K562 (cell line): ENCODE data around the gene PACSIN1. TPM values are rescaled to one million over a fixed set of nuclear protein-coding genes. Genes with fewer than 3 reads are reported as not detected.

Source experiments
- BACH1 ChIP-seq: fragments of 200-800 bp; sonication (Bioruptor generic); IDR thresholded peaks from 2 replicates; pipeline ENCODE4 v1.6.1; 2016; ENCODE audit warnings: missing genetic modification characterization, missing compliant biosample characterization
- CBX1 ChIP-seq: sonication (generic); IDR thresholded peaks from 2 replicates; pipeline ENCODE4 v1.6.1; 2016; ENCODE audit warnings: antibody characterized with exemption, low read depth, mild to moderate bottlenecking
- CREM ChIP-seq: IDR thresholded peaks from 2 replicates; pipeline ENCODE4 v1.6.1; 2014; ENCODE audit warnings: antibody characterized with exemption, low read depth
- ETS2 ChIP-seq: IDR thresholded peaks from 2 replicates; pipeline ENCODE4 v1.6.1; 2016; ENCODE audit warnings: borderline replicate concordance, missing genetic modification characterization, mild to moderate bottlenecking, moderate library complexity, missing compliant biosample characterization; ENCODE audit not compliant: poor library complexity, severe bottlenecking
- GTF2E2 ChIP-seq: fragments of 200-800 bp; sonication (Bioruptor generic); IDR thresholded peaks from 2 replicates; pipeline ENCODE4 v1.6.1; 2016; ENCODE audit warnings: missing genetic modification characterization, missing compliant biosample characterization
- JUND ChIP-seq, 2 experiments: IDR thresholded peaks; 2 replicates in 1 of 2; 3 replicates in 1 of 2; pipeline ENCODE4 v1.6.1; 2011; ENCODE audit warnings: borderline replicate concordance in 2 of 2, low read depth in 2 of 2, low read length in 2 of 2, improper control_type of control experiment in 1 of 2, missing biosample characterization in 1 of 2, missing genetic modification characterization in 1 of 2, missing genetic modification reagents in 1 of 2
- RBM39 ChIP-seq: fragments of 200-400 bp; formaldehyde crosslinking; optimal IDR thresholded peaks from 2 replicates; pipeline ENCODE3; 2018; ENCODE audit warnings: low read depth, low read length
- SOX6 ChIP-seq: fragments of 450-650 bp; IDR thresholded peaks from 2 replicates; pipeline ENCODE4 v1.6.1; 2014; ENCODE audit warnings: mild to moderate bottlenecking
- ZNF316 ChIP-seq: fragments of 450-650 bp; IDR thresholded peaks from 2 replicates; pipeline ENCODE4 v1.6.1; 2016
- ZNF444 ChIP-seq: fragments of 250-450 bp; sonication (Bioruptor Pico); IDR thresholded peaks from 2 replicates; pipeline ENCODE4 v1.4.0; 2020; ENCODE audit warnings: mild to moderate bottlenecking, moderate library complexity
- polyA plus RNA-seq, 8 experiments: library from polyadenylated mRNA; depleted of rRNA in 4 of 8; stranded (reverse) in 5 of 8; unstranded in 3 of 8; fragments of >200 nt; fragmentation: Nextera tagmentation in 2 of 8; fragmentation: Illumina TruSeq in 1 of 8; extraction: Ambion mirVana in 2 of 8; extraction: Trizol in 1 of 8; gene quantifications; 2 replicates each; pipeline versions ENCODE4 v1.2.1 to v1.2.3, GENCODE V29; 2011 to 2014; ENCODE audit warnings: inconsistent platforms in 1 of 8, missing spikeins in 1 of 8
- total RNA-seq, 7 experiments: library from RNA; depleted of rRNA in 6 of 7; stranded (reverse); fragments of >200 nt in 6 of 7; fragmentation: Illumina TruSeq in 2 of 7; extraction: Trizol in 2 of 7; gene quantifications; 2 replicates each; pipeline versions ENCODE4 v1.2.1 to v1.2.3, GENCODE V29; 2011 to 2021; ENCODE audit warnings: low replicate concordance in 1 of 7
- TF ChIP-seq, protein P1 (sequence below): fragments of 450-650 bp; IDR thresholded peaks from 2 replicates; pipeline ENCODE4 v1.6.1; 2018; ENCODE audit warnings: mild to moderate bottlenecking, low read depth; ENCODE audit not compliant: partially characterized antibody
- TF ChIP-seq, protein P2 (sequence below): IDR thresholded peaks from 2 replicates; pipeline ENCODE4 v1.6.1; 2014; ENCODE audit warnings: antibody characterized with exemption
- TF ChIP-seq, protein P3 (sequence below): fragments of 450-650 bp; IDR thresholded peaks from one replicate; pipeline ENCODE4 v1.6.1; 2018; ENCODE audit warnings: mild to moderate bottlenecking, moderate library complexity; ENCODE audit not compliant: partially characterized antibody
- TF ChIP-seq, protein P4 (sequence below): fragments of 250-450 bp; sonication (Bioruptor Pico); IDR thresholded peaks from 2 replicates; pipeline ENCODE4 v1.4.0; 2020
- TF ChIP-seq, protein P5 (sequence below): sonication (generic); formaldehyde crosslinking; IDR thresholded peaks from 2 replicates; pipeline ENCODE4 v1.8.0; 2022; ENCODE audit warnings: missing genetic modification reagents, mild to moderate bottlenecking, moderate library complexity, borderline replicate concordance
- TF ChIP-seq, protein P6 (sequence below): fragments of 450-650 bp; formaldehyde crosslinking; IDR thresholded peaks from 2 replicates; pipeline ENCODE4 v1.4.0; 2020; ENCODE audit warnings: mild to moderate bottlenecking, moderate library complexity
- TF ChIP-seq, protein P7 (sequence below): sonication (generic); formaldehyde crosslinking; IDR thresholded peaks from 2 replicates; pipeline ENCODE4 v1.8.1; 2022; ENCODE audit warnings: missing genetic modification reagents

Gene PACSIN1
- total and polyA plus RNA-seq, 9 of the 15 experiments (the other 6 are each of a cell fraction or from before 2014, with no cell fraction given) = 0.01 to 1.7 (median 0.45) TPM

DNA sequence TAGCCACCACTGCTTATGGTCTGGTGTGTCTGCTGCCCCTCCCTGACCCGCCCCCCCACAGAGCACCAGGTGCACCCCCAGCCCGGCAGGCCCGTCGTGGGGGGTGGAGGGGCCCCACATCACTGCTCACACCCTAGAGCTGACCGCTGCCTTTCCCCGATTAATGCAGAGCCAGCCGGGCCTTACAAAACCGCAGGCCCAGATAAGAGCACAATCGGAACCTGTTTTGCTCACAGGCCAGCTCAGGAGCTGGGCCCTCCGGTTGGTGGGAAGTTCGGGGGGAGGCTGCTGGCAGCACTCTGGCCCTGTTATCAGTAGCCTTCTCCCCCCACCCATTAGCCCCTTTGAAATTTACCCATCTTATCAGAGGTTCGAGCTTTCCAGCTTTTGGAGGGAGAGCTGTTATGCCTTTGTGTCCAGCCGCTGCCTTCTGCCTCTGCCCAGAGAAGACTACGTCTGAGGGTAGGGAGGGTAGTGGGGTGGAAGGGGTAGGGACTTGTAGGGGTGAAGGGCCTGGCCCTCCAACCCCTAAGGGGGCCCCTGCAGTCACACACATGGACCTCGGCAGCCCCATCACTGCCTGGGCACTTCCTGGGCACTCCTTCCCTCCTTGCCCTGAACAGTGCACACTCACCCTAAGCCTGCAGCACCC, 97.1 kb downstream of the PACSIN1 start (continued):
- TF ChIP-seq, protein P1, sequence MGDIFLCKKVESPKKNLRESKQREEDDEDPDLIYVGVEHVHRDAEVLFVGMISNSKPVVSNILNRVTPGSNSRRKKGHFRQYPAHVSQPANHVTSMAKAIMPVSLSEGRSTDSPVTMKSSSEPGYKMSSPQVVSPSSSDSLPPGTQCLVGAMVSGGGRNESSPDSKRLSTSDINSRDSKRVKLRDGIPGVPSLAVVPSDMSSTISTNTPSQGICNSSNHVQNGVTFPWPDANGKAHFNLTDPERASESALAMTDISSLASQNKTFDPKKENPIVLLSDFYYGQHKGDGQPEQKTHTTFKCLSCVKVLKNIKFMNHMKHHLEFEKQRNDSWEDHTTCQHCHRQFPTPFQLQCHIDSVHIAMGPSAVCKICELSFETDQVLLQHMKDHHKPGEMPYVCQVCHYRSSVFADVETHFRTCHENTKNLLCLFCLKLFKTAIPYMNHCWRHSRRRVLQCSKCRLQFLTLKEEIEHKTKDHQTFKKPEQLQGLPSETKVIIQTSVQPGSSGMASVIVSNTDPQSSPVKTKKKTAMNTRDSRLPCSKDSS = no peak
- no peak for TF ChIP-seq BACH1
- peak; percentile 83 for TF ChIP-seq CREM
- TF ChIP-seq, protein P2, sequence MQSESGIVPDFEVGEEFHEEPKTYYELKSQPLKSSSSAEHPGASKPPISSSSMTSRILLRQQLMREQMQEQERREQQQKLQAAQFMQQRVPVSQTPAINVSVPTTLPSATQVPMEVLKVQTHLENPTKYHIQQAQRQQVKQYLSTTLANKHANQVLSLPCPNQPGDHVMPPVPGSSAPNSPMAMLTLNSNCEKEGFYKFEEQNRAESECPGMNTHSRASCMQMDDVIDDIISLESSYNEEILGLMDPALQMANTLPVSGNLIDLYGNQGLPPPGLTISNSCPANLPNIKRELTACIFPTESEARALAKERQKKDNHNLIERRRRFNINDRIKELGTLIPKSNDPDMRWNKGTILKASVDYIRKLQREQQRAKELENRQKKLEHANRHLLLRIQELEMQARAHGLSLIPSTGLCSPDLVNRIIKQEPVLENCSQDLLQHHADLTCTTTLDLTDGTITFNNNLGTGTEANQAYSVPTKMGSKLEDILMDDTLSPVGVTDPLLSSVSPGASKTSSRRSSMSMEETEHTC = peak; percentile 82; the same call in 1 of the 2 replicates
- no peak for TF ChIP-seq ZNF444
- TF ChIP-seq, protein P3, sequence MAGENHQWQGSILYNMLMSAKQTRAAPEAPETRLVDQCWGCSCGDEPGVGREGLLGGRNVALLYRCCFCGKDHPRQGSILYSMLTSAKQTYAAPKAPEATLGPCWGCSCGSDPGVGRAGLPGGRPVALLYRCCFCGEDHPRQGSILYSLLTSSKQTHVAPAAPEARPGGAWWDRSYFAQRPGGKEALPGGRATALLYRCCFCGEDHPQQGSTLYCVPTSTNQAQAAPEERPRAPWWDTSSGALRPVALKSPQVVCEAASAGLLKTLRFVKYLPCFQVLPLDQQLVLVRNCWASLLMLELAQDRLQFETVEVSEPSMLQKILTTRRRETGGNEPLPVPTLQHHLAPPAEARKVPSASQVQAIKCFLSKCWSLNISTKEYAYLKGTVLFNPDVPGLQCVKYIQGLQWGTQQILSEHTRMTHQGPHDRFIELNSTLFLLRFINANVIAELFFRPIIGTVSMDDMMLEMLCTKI = no peak
- TF ChIP-seq, protein P4, sequence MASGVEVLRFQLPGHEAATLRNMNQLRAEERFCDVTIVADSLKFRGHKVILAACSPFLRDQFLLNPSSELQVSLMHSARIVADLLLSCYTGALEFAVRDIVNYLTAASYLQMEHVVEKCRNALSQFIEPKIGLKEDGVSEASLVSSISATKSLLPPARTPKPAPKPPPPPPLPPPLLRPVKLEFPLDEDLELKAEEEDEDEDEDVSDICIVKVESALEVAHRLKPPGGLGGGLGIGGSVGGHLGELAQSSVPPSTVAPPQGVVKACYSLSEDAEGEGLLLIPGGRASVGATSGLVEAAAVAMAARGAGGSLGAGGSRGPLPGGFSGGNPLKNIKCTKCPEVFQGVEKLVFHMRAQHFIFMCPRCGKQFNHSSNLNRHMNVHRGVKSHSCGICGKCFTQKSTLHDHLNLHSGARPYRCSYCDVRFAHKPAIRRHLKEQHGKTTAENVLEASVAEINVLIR (CRISPR knock-in tag) = no peak
- peak; percentile 81 for TF ChIP-seq CBX1
- TF ChIP-seq, protein P5, sequence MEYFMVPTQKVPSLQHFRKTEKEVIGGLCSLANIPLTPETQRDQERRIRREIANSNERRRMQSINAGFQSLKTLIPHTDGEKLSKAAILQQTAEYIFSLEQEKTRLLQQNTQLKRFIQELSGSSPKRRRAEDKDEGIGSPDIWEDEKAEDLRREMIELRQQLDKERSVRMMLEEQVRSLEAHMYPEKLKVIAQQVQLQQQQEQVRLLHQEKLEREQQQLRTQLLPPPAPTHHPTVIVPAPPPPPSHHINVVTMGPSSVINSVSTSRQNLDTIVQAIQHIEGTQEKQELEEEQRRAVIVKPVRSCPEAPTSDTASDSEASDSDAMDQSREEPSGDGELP = peak; percentile 93
- no peak for TF ChIP-seq ZNF316
- TF ChIP-seq, protein P6, sequence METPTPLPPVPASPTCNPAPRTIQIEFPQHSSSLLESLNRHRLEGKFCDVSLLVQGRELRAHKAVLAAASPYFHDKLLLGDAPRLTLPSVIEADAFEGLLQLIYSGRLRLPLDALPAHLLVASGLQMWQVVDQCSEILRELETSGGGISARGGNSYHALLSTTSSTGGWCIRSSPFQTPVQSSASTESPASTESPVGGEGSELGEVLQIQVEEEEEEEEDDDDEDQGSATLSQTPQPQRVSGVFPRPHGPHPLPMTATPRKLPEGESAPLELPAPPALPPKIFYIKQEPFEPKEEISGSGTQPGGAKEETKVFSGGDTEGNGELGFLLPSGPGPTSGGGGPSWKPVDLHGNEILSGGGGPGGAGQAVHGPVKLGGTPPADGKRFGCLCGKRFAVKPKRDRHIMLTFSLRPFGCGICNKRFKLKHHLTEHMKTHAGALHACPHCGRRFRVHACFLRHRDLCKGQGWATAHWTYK (CRISPR knock-in tag) = 0 out of 2 replicates have a peak, but pooled peaks have one; percentile 69
- no peak for TF ChIP-seq ETS2 (tag)
- TF ChIP-seq RBM39 = no peak
- TF ChIP-seq GTF2E2 (tag) = no peak
- TF ChIP-seq JUND (IDR thresholded peaks at IDR 0.05; ENCODE audit: borderline replicate concordance, low read depth, low read length) = peak; percentile 38; the same call in 1 of the 2 replicates
- TF ChIP-seq JUND (tag; IDR thresholded peaks at IDR 0.05; ENCODE audit: borderline replicate concordance, low read depth, low read length) = peak; percentile 59; the same call in 1 of the 3 replicates
- peak; percentile 90 for TF ChIP-seq SOX6
- TF ChIP-seq, protein P7, sequence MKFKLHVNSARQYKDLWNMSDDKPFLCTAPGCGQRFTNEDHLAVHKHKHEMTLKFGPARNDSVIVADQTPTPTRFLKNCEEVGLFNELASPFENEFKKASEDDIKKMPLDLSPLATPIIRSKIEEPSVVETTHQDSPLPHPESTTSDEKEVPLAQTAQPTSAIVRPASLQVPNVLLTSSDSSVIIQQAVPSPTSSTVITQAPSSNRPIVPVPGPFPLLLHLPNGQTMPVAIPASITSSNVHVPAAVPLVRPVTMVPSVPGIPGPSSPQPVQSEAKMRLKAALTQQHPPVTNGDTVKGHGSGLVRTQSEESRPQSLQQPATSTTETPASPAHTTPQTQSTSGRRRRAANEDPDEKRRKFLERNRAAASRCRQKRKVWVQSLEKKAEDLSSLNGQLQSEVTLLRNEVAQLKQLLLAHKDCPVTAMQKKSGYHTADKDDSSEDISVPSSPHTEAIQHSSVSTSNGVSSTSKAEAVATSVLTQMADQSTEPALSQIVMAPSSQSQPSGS (CRISPR knock-in tag) = no peak
